Measurements from ENCODE around the gene OTUB1.

Gene OTUB1

DNA sequence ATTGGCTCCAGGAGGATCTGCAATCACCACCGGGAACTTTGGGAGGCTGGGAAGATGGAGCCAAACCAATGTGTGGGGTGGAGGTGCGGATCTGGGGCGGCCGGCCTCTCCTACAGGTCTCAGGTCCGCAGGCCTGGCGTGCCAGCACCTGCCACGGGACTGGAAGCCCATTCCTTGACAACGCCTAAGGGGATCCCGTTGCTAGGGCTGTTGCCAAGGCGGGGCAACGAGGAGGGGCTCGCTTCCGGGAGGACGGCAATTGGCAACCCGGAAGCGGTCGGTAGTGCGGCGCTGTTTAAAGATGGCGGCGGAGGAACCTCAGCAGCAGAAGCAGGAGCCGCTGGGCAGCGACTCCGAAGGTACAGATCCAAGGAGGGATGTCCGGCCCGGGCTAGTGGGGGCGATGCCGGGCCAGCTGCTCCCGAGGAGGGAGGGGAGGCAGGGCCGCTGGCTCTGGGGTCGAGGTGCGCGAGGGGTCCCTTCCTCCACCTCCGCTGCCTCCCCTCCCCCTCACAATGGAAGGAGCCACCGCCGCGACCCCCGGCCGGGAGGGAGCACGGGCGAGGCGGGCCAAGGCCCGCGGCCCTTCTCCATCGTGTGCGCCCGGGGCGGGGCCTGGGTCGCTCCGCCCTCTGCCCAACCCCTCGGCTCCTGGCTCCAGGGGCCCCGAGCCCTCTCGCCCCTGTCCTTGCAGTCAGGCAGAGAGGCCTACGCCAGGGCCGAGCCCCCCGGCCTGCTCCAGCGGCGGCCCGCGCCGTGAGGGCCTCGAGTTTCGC, at the start of gene OTUB1:
TSS of gene OTUB1 (plus strand) at position 283 of the 776 bp plus-strand sequence. CDS start at position 302, 19 bp downstream.
- no peaks in the 10 kb centered on the region for H3K27me3 ChIP-seq (replicated peaks; ENCODE audit: insufficient read depth, low read length)
- no peaks in the 10 kb centered on the region for H3K9me2 ChIP-seq (replicated peaks; ENCODE audit: insufficient read depth, low read length)
- no peaks in the 10 kb centered on the region for H3F3A ChIP-seq (ENCODE audit: insufficient read depth, low read length)
- no peaks in the 10 kb centered on the region for H3K36me3 ChIP-seq (replicated peaks; ENCODE audit: insufficient read depth, low read length)
- peak within 1 kb of the TSS; percentile 70 for H3K9ac ChIP-seq (ENCODE audit: low read length)
- H3K9me3 ChIP-seq (replicated peaks; ENCODE audit: insufficient read depth, low read length), result no peaks in the 10 kb centered on the region
- H3K79me2 ChIP-seq (ENCODE audit: low read length), result peaks cover 40% of the 10 kb centered on the region
- peak within 1 kb of the TSS; percentile 77 for H3K4me2 ChIP-seq (ENCODE audit: low read depth, low read length)
- no peaks in the 10 kb centered on the region for H4K20me1 ChIP-seq (ENCODE audit: insufficient read depth, low read length)
- peak; percentile 84 for DNase-seq
- TF ChIP-seq EZH2phosphoT487 (IDR thresholded peaks at IDR 0.05; ENCODE audit: low read length) (no peak), EZH2 (optimal IDR thresholded peaks at IDR 0.05; ENCODE audit: low read depth, low read length) (no peak), CTCF (IDR thresholded peaks at IDR 0.05; ENCODE audit: low read length) (no peak)
- peak within 1 kb of the TSS; percentile 93 for H2AFZ ChIP-seq (ENCODE audit: low read length)
- peak within 1 kb of the TSS; percentile 40; the same call in 1 of the 2 replicates for H3K27ac ChIP-seq (ENCODE audit: low read length)
- H3K4me3 ChIP-seq (ENCODE audit: low read length), result peak within 1 kb of the TSS; percentile 82
- peaks cover 8% of the 10 kb centered on the region for H3K4me1 ChIP-seq (ENCODE audit: low read length)

DNA sequence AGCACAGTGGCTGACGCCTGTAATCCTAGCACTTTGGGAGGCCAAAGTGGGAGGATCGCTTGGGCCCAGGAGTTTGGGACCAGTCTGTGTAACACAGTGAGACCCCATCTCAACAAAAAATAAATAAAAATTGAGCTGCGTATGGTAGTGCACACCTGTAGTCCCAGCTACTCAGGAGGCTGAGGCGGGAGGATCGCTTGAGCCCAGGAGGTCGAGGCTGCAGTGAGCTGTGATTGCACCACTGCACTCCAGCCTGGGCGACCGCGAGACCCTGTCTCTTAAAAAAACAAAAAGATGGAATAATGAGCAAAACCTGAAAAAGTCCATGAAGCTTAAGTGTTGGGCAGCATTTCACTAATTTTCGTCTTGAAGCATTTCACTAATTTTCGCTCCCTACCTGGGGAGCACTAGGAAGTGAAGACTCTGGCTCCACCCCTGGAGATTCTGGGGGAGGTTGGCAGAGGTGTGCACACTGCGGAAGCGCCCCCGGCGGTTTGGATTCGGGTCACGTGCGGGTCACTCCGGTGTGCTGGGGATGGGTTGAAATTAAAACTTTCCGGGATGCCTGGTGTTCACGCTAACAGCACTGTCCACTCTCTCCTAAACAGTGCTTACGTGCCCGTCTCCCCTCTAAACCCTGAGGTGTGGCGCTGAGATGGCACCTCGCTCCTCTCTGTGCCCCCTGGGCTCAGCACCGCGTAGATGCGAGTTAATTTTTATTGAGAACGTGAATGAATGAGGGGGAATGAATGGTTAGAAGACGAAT, 48.3 kb upstream of the OTUB1 start:
- H3K9ac ChIP-seq (ENCODE audit: low read length), result peak overlapping the region; percentile 78
- H3K9me3 ChIP-seq (replicated peaks; ENCODE audit: insufficient read depth, low read length), result no peaks in the 10 kb centered on the region
- peak overlapping the region; percentile 65; the same call in 1 of the 2 replicates for H3K27ac ChIP-seq (ENCODE audit: low read length)

More for the DNA sequence above, 48.3 kb upstream of the OTUB1 start:
- peaks cover 11% of the 10 kb centered on the region; the same call in 1 of the 2 replicates for H3F3A ChIP-seq (ENCODE audit: insufficient read depth, low read length)
- no peaks in the 10 kb centered on the region for H3K36me3 ChIP-seq (replicated peaks; ENCODE audit: insufficient read depth, low read length)
- peak overlapping the region; percentile 99 for H2AFZ ChIP-seq (ENCODE audit: low read length)
- peak overlapping the region; percentile 94 for H3K4me3 ChIP-seq (ENCODE audit: low read length)
- no peak for TF ChIP-seq CTCF (IDR thresholded peaks at IDR 0.05; ENCODE audit: low read length)
- TF ChIP-seq EZH2 (optimal IDR thresholded peaks at IDR 0.05; ENCODE audit: low read depth, low read length), result no peak
- no peaks in the 10 kb centered on the region for H3K9me2 ChIP-seq (replicated peaks; ENCODE audit: insufficient read depth, low read length)
- H3K79me2 ChIP-seq (ENCODE audit: low read length), result peaks cover 39% of the 10 kb centered on the region
- peak; percentile 36 for DNase-seq
- peak overlapping the region; percentile 100 for H3K4me2 ChIP-seq (ENCODE audit: low read depth, low read length)
- 0 out of 2 replicates have a peak, but pooled peaks cover 7% of the 10 kb centered on the region for H3K4me1 ChIP-seq (ENCODE audit: low read length)
- H4K20me1 ChIP-seq (ENCODE audit: insufficient read depth, low read length), result no peaks in the 10 kb centered on the region
- no peaks in the 10 kb centered on the region for H3K27me3 ChIP-seq (replicated peaks; ENCODE audit: insufficient read depth, low read length)
